Fibroblast of peridontal ligament (primary cell): ENCODE results near the gene RAP1GAP2.
"Not testable (repeated sequence)": the region's sequence is repeated elsewhere in the genome, so short reads cannot be mapped to it uniquely, and the experiment has no call there.

Experiments
- DNase-seq: peaks from one replicate; pipeline ENCODE4 v3.0.0-alpha.2; 2010; ENCODE audit errors: extremely low read depth

The RAP1GAP2 gene

DNA sequence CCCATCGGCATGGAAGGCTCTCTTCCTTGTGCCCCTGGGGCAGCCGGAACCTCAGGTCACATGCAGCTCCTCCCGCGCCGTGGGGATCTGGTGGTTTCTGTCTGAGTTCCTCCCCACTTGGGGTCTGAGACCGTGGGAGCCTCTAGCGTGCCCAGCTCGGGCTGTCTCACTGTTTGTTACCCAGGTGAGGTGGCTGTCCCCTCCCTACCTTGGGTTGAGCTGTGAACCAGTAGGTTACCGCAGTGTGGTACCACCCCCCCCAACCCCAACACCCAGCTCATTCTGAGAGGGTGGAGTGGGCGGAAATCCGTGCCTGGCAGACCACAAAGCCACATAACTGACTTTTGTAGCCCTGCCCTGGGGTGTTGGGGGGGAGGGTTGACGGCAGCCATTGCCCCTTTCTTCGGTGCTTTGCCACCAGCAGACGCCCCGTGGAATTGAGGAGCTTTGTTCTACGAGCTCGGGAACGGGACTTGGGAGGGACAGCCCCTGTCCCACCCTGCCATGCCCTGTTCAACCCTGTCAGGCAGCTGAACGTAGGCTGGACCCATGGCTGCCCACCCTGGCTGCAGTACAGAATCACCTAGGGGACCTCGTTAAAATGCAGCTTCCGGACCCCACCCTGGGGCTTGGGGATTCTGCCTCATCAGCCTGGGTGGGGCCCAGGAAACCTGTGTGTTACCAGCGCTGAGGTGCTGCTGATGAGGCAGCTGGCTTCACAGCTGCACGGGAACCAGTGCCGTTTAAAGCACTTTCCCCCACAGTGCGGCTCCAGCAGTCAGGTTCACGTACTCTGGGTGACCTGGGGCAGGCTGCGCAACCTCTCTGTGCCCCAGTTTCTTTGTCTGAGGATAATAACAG is 18.5 kb downstream of the RAP1GAP2 start:
- DNase-seq: no peak

DNA sequence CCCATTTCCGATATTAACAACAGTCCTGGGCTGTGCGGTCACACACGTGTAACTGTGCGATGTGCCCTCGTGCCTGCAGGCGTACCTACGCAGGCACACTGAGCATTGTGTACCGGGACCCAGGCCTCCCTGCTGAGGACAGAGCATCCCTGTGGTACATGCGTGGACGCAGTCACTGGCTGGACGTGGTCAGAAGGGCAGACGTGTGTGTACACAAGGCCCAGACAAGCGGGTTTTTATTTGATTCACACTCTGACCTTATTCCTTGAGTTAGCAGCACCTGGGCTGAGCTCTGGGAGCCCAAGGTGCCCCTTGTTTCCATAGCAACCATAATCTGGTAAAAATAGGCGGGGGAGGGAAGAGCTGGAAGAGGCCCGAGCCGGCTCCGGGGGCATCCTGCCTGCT is 19.5 kb downstream of the RAP1GAP2 start:
- no peak for DNase-seq

DNA sequence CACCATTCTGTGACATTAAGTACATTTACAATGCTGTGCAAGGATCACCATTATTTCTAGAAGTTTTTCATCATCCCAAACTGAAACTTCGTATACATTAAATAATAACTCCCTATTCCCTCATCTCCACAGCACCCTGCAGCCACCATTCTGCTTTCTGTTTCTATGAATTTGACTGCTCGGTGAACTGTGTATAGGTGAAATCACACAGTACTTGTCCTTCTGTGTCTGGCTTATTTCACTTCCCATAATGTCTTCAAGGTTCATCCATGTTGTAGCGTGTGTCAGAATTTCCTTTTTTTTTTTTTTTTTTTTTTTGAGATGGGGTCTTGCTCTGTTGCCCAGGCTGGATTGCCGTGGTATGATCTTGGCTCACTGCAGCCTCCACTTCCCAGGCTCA is 20.4 kb downstream of the RAP1GAP2 start:
- no peak for DNase-seq

DNA sequence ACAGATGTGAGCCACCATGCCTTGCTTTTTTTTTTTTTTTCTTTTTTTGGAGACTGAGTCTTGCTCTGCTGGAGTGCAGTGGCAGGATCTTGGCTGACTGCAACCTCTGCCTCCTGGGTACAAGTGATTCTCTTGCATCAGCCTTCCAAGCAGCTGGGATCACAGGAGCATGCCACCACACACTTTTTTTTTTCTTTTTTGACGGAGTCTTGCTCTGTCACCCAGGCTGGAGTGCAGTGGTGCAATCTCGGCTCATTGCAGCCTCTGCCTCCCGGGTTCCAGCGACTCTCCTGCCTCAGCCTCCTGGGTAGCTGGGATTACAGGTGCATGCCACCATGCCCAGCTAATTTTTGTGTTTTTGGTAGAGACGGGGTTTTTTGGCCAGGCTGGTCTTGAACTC is 23.1 kb downstream of the RAP1GAP2 start:
- not testable (repeated sequence) for DNase-seq

DNA sequence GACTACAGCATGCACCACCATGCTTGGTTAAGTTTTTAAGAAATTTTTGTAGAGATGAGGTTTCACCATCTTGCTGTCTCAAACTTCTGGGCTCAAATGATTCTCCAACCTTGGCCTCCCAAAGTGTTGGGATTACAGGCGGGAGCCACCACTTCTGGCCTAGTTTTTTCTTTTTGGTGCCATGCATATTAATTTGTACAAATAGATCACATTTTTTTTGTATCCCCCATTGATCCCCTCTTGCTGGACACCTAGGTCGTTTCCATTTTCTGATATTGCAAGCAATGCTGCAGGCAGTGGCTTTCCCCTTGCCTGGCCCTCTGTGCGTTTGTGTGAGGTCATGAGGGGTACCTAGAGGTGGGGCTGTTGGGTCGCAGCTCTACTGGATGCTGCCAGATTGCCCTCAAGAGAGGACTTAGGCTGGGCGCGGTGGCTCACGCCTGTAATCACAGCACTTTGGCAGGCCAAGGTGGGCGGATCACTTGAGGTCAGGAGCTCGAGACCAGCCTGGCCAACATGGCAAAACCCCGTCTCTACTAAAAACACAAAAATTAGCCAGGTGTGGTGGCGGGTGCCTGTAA is 23.8 kb downstream of the RAP1GAP2 start:
- DNase-seq: no peak

DNA sequence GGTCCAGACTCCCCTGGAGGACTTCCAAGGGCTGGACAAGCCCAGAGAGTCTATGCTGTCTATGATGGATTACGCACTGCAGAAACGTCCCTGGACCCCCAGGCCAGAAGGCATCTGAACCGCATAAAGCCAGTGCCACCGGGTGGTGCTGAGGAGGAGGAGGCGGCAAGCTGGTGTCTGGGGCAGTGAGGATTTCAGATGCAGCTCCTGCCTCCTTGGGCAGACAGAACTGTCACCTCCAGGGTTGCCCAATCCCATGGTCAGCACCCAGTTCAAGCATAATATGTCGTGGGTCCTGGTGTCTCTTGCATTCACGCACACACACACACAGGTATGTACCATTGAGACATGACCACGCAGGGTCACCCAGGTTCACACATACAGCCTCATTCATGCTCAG is 25.6 kb downstream of the RAP1GAP2 start:
- DNase-seq: no peak

DNA sequence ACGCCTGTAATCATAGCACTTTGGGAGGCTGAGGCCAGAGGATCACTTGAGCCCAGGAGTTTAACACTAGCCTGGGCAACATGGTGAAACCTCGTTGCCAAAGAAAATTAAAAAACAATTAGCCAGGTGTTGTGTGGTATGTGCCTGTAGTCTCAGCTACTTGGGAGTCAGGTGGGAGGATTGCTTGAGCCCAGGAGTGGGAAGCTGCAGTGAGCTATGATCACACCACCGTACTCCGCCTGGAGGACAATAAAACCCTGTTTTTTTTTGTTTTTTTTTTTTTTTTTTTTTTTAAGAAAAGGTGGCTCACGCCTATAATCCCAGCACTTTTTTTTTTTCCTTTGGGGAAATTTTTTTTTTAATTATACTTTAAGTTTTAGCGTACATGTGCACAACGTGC is 26.1 kb downstream of the RAP1GAP2 start:
- DNase-seq: no peak

DNA sequence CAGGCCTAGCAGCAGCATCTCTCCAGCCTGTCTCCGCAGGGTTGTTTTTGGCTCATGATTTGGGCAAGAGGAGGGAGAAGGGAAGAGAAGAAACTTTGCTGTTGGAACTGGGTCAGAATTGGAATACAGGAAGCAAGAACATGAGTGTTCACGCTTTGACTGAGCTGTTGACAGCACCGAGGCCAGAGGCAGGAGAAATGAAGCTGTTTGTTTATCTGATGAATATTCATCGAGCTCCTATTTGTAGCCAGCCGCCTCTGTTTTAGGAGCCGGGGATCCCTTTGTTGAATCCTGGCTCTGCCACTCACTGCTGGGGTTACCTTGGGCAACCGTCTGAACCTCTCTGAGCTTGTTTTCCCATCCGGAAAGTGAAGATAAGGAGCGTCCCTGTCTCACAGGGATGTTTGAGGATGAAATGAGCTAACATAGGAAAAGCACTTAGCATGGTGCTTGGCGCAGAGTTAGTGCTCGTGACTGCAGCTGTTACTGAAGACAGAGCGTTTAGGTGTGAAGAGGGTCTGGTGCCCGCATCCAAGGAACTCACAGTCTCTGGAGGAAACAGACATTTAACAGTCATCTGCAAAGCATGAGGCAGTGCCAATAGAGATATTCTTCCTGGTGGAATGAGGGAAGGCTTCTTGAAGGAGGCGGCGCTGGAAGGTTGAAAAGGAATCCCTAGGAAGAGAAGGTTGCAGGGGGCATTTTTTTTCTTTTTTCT is 29.2 kb downstream of the RAP1GAP2 start:
- no peak for DNase-seq

DNA sequence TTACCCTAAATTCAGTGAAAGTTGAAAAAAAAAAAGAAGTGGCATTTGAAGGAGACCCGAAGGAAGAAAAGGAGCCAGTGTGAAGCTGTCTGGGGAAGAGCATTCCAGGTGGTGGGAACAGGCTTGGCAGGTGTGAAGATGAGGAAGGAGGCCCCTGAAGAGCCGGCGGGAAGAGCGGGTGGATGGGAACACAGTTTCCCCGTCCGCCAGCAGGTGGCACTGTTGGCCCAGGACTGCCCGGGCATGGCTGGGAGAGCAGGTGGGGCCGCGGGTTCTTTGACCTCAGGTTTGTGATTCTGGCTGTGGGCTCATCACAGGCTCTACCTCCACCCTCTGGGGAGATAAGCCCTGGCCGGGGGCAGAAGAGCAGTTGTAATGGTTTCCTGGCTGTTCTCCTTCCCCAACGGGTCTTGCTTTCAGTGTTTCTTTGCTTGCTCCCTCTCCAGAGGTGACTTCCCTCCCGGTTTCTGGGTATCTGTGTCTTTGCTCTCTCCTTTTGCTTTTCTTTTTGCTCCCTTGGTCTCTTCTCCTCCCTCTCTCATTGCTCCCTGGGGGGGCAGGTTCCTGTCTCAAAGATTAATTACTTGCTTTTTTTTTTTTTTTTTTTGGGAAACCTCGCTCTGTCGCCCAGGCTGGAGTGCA is 32.3 kb downstream of the RAP1GAP2 start:
- DNase-seq: peak; percentile 9

DNA sequence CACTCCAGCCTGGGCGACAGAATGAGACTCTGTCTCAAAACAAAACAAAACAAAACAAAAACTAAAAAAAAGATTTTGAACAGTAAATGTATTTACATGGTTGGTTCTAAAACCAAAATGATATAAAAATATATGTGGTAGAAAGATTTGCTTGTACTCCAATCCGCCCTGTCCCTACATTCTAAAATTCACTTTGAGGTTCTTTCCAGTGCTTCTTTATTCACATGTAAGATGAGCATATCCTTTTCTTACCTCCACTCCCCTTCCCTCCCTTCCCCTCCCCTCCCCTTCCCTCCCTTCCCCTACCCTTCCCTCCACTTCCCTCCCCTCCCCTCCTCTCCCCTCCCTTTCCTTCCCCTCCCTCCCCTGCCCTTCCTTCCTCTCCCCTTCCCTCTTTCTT is 34.4 kb downstream of the RAP1GAP2 start:
- DNase-seq: no peak

DNA sequence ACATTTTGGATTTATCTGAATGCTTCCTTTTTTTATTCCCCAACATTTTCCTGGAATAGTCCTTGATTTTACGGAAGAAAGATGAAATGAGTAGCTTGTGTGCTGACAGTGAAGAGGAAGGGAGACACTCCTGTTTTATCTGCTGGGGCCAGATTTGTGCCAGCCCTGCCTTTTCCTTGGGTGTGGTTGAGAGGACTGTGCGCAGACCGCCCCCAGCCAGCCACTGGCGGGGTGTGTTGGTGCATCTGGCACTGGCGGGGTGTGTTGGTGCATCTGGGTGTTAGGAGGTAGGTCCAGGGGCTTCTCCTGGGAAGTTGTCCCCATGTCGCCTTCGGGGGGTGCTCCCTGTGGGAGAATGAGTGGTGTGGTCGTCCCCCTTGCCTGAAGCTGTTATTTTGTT is 39.5 kb downstream of the RAP1GAP2 start:
- DNase-seq: no peak

DNA sequence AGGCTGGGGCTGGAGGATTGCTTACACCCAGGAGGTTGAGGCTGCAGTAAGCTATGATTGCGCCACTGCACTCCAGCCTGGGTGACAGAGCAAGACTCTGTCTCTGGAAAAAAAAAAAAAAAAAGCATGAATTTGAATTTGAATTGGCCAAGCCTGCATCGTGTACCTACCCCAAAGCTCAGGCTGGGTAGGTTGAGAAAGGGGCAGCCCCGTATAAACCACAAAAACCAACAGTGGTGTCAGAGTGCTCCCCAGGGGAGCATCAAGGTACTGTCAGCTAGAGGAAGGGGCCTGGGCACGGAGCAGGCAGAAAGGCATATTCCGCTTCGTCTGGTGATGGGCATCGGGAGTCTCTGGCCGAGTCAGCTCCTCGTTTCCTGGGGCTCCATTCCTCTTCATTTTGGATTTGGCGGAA is 40.9 kb downstream of the RAP1GAP2 start:
- DNase-seq: no peak

DNA sequence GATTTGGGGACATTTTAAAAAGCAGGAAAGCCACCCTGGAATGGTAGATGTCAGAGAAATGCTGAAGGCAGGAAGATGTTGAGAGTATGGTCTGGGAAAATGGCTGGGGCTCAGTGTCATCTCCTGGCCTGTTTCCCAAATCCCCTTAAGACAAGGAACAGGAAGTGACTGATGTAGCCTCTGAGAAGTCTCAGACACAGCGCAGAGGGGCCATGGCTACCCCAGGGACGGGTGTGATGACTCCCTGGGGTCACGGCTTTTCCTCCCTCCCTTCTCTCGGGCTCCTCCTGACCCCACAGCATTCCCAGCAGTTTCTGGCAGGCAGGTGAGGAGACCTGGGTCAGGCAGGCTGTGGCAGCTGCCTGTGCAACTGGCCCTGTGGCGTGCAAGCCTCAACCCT is 45.4 kb downstream of the RAP1GAP2 start:
- DNase-seq: no peak

DNA sequence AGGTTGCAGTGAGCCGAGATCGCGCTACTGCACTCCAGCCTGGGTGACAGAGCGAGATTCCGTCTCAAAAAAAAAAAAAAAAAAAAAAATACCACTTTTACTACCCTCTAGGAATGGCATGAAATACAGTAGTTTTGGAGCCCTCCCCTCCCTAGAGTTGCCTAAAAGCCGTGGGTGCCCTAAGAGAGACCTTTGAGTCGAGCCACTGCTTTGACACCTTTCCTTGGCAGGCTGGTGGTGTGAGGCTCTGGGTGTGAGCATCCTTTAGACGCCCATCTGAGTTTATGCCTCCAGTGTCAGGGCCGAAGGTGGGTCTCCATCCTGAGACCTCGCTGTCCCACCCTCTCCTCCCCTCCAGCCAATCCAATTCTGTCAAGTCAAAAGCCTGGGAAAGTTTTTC is 46.2 kb downstream of the RAP1GAP2 start:
- DNase-seq: no peak

DNA sequence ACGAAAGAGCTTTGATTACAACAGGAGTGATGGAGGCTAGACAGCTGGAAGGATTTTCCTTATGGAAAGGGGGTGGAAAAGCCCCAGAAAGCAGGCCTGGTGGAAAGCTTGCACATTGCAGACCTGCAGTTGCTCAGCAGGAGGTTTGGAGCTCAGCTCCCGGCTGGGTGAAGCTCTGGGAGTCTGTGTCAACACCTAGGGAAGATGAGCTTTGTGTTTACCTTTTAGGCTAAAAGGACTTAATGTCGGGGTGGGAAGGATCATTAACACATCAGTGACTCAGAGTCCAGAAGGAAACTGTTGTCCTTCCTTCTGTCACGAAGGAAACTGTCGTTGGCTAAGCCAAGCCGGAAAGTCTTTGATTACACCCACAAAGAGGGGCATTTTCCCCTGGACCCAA is 48.2 kb downstream of the RAP1GAP2 start:
- no peak for DNase-seq

DNA sequence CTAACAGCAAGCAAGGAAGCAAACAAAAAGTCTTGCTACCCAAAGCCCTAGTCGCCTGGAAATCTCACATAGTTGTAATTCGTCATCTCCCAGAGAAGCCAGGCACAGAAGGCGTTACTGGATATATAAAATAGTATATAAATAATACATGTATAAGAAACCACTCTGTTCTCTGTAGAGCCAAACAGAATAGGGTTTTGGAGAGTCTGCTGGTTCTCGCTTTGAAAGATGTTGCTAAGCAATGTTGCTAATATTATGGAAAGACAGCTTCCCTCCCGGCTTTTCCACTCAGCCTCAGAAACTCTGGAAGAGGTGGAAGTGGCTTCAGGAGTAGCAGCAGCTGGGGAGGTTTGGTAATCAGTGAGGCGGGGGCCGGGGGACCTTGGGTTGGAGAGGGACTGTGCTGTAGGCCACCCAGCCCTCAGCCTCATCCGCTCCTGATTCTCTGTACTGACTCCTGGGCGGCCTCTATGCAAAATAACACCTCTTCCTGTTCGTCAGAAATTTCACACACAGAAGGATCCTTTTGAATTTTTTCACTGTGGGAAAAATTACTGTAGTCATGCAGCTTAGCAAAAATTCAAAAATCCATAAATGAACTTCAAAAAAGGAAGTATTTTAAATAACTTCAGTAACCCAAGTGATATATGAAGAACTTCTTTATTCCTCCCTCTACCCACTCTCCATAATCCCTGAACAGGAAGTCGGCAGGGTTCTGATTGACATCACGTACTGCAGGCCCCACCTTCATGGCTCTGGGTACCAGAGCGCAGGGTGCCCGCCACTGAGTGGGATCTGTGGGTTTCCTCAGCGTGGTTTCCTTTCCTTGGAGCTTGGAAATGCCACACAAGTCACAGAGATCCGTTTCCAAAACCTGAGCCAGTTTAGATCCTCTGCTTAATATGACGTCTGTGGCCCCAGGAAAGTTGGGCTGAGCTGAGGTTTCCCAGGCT is 51.4 kb downstream of the RAP1GAP2 start:
- DNase-seq: no peak

DNA sequence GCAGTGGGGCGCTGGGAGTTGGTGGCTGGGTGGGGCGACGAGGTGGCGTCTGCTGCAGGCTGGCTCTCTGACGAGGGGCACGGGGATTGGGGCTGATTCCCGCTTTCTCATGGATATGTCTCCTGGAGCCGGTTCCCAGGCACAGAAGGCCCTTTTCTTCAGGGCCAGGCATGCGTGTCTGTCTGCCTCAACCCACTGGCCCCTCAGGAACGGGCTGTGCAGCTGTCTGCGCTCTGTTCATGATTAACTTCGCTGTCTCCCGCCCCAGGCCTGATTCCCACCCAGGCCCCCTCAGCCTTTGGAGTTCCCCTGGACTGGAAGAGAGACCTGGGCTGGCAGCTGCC is 53.1 kb downstream of the RAP1GAP2 start:
- no peak for DNase-seq

DNA sequence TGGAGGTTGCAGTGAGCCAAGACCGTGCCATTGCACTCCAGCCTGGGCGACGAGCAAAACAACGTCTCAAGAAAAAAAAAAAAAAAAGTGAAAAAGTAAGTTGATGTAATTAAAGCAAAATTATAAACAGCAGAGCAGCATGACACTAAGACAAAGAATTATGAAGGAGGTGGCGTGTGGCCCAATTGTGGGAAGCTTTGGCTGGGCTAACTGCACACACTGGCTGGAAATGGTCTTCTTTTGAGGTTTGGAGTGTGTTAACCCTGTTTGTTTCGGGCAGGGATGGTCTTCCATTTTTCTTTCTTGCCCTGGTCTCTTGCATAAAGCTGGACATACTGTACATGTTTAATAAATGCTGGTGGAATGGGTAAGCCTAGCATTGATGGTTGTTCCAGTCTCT is 54.8 kb downstream of the RAP1GAP2 start:
- no peak for DNase-seq

DNA sequence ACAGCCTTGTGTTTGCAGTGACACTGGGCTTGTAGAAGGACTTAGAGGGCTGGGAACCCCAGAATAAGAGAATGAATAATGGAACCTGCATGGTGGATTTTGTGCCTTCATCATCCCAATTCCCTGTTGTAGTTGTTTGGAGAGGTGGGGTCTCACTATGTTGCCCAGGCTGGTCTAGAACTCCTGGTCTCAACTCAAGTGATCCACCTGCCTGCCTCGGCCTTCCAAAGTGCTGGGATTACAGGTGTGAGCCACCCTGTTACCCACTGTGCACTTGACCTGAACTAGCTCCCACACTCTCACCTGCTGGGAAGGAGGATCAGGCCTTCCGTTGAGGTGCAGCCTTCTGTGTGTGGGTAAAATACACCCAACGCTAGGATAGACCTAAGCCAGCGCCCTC is 55.4 kb downstream of the RAP1GAP2 start:
- DNase-seq: no peak

DNA sequence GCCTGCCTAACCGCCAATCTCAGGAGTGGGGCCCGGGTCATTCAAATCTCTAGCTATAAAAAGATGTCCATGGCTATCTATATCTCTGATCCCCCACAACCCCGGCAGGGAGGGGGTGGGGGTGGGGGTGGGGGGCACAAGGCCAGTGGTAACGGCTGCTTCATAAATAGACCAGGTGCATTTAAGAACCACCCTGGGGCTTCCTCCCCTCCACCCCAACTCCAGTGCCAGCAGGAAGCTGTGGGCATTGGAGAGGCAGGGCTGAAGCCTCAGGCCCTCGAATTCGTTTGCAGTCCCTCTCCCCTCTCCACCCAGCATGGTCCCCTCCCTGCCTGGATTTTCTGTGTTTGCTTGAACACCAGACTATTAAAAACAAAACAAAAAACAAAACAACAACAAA is 56.0 kb downstream of the RAP1GAP2 start:
- DNase-seq: no peak

DNA sequence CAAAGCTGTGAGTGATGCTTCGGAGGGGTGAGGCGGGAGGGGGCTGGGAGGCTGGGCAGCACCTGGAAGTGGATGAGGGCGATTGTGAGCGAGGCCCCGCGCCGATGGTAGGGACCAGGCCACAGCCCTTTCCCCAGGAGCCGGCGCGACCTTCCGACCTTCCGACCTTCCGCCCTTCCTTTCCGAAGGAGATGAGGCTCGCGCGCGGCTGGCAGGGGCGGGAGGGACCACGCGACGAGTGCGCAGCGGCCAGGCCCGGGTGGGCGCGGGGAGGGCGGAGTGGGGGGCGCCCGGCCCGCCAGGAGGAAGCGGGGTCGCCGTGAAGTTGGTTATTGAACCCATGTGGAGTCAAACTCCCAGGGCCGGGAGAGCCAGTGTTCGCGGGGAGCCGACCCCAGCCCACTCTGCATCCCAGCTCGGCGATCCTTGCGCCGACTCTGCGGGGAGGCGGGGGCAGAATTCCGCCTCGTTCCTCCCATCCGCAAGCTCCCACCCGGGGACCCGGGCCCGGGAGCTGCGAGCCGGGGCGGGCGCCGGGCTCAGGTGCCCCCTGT is 56.6 kb downstream of the RAP1GAP2 start:
- no peak for DNase-seq
